HG03175 (cell line): Measurements from ENCODE around the gene MAPK8.
A peak's percentile ranks its signal among the peaks of the same experiment; 100 is the strongest.
"Not testable (repeated sequence)": the region's sequence is repeated elsewhere in the genome, so short reads cannot be mapped to it uniquely, and the experiment has no call there.

Experiments
- ATAC-seq: cut with Tn5 transposase; IDR thresholded peaks from one replicate; pipeline ENCODE4 v1.9.1; 2021; ENCODE audit warnings: mild to moderate bottlenecking, moderate library complexity; ENCODE audit not compliant: unreplicated experiment

Gene MAPK8

GRCh38 chr10:48333856-48334255 lies 27.4 kb downstream of the MAPK8 start:
- ATAC-seq, result no peak

- ATAC-seq, result no peak
Observed at GRCh38 chr10:48335788-48336187, 29.3 kb downstream of the MAPK8 start.

GRCh38 chr10:48336978-48337599 lies 30.6 kb downstream of the MAPK8 start:
- peak; percentile 86 for ATAC-seq

GRCh38 chr10:48340734-48341133 lies 34.3 kb downstream of the MAPK8 start:
- no peak for ATAC-seq

GRCh38 chr10:48343106-48343505 lies 36.6 kb downstream of the MAPK8 start:
- no peak for ATAC-seq

- no peak for ATAC-seq
Observed at GRCh38 chr10:48343921-48344598, 37.6 kb downstream of the MAPK8 start.

- not testable (repeated sequence) for ATAC-seq
Observed at GRCh38 chr10:48346248-48346647, 39.8 kb downstream of the MAPK8 start.

- ATAC-seq, result not testable (repeated sequence)
Observed at GRCh38 chr10:48347539-48347938, 41.1 kb downstream of the MAPK8 start.

GRCh38 chr10:48347943-48348342 lies 41.5 kb downstream of the MAPK8 start:
- not testable (repeated sequence) for ATAC-seq

- ATAC-seq, result no peak
Observed at GRCh38 chr10:48353246-48353645, 46.8 kb downstream of the MAPK8 start.

- no peak for ATAC-seq
Observed at GRCh38 chr10:48357631-48358030, 51.2 kb downstream of the MAPK8 start.

- no peak for ATAC-seq
Observed at GRCh38 chr10:48358162-48358561, 51.7 kb downstream of the MAPK8 start.

GRCh38 chr10:48358838-48359237 lies 52.4 kb downstream of the MAPK8 start:
- ATAC-seq, result no peak

- ATAC-seq, result no peak
Observed at GRCh38 chr10:48361176-48361575, 54.7 kb downstream of the MAPK8 start.

GRCh38 chr10:48363617-48364355 lies 57.3 kb downstream of the MAPK8 start:
- no peak for ATAC-seq

- no peak for ATAC-seq
Observed at GRCh38 chr10:48364659-48365405, 58.4 kb downstream of the MAPK8 start.

GRCh38 chr10:48365668-48366067 lies 59.2 kb downstream of the MAPK8 start:
- no peak for ATAC-seq

GRCh38 chr10:48366261-48366660 lies 59.8 kb downstream of the MAPK8 start:
- no peak for ATAC-seq

- ATAC-seq, result no peak
Observed at GRCh38 chr10:48369501-48369900, 63.0 kb downstream of the MAPK8 start.

- ATAC-seq, result no peak
Observed at GRCh38 chr10:48377751-48378530, 71.5 kb downstream of the MAPK8 start.

- ATAC-seq, result no peak
Observed at GRCh38 chr10:48378675-48379074, 72.2 kb downstream of the MAPK8 start.
